Stomach (tissue), 4 donors: ENCODE results near the gene A1BG.

Experiments used
- CTCF ChIP-seq, 7 experiments: fragments of 450-650 bp in 4 of 7; fragments of 200-600 bp in 3 of 7; sonication (generic) in 3 of 7; IDR thresholded peaks; one replicate each; pipeline ENCODE4 v1.5.1; 2016 to 2019; ENCODE audit warnings: antibody characterized with exemption in 7 of 7, control low read depth in 2 of 7, mild to moderate bottlenecking in 1 of 7
- EP300 ChIP-seq: sonication (generic); formaldehyde crosslinking; IDR thresholded peaks from one replicate; pipeline ENCODE4 v1.6.1; 2017; ENCODE audit warnings: antibody characterized with exemption
- POLR2A ChIP-seq, 4 donors: fragments of 450-650 bp; IDR thresholded peaks; one replicate each; pipeline ENCODE4 v1.6.1; 2016; ENCODE audit warnings: antibody characterized with exemption in 4 of 4, control low read depth in 2 of 4, mild to moderate bottlenecking in 1 of 4, moderate library complexity in 1 of 4
- POLR2AphosphoS5 ChIP-seq, 3 donors: sonication (generic); formaldehyde crosslinking; IDR thresholded peaks; one replicate each; pipeline ENCODE4 v1.6.1; 2016; ENCODE audit warnings: antibody characterized with exemption in 3 of 3

- TF ChIP-seq CTCF (IDR thresholded peaks at IDR 0.05) (no peak), POLR2AphosphoS5 (IDR thresholded peaks at IDR 0.05) (peak in 2 of 3 donors; percentile 62 to 85), EP300 (peak; percentile 9), POLR2A (IDR thresholded peaks at IDR 0.05) (peak in 1 of 4 donors; percentile 56)
Measured at GRCh38 chr19:58362272-58362994, 9.1 kb upstream of the A1BG start, which contains the start of gene ZNF497.
